ENCODE results near the gene ADRA2C. TPM values are rescaled to one million over a fixed set of nuclear protein-coding genes. Genes with fewer than 3 reads are reported as not detected.
"Not testable (repeated sequence)": the region's sequence is repeated elsewhere in the genome, so short reads cannot be mapped to it uniquely, and the experiment has no call there.

ADRA2C gene
- total and polyA plus RNA-seq, 8 donors: 1.1 to 6.8 (median 3.0) TPM

- Histone ChIP-seq H3K27ac (no peak overlapping the region), H3K4me3 (no peak overlapping the region), H3K27me3 (no peaks in the 10 kb centered on the region), H3K36me3 (no peaks in the 10 kb centered on the region), H3K4me1 (no peaks in the 10 kb centered on the region), H3K9me3 (no peaks in the 10 kb centered on the region)
- ATAC-seq (no peak), FAIRE-seq (no peak), DNase-seq (peak in 2 of 6 donors; percentile 5 to 21)
- intact Hi-C loops (cut with DNase I): no loop called here
- TF ChIP-seq CTCF (IDR thresholded peaks at IDR 0.05): no peak
- 63 to 78% methylated on average over 6 of the region's 6 CpGs for WGBS, 2 donors
Observed at GRCh38 chr4:3814053-3814570, 47.9 kb downstream of the ADRA2C start.

GRCh38 chr4:3814838-3815237 lies 48.7 kb downstream of the ADRA2C start:
- H3K4me3 ChIP-seq; H3K4me1 ChIP-seq; intact Hi-C loops (cut with DNase I); ATAC-seq; H3K27me3 ChIP-seq; H3K9me3 ChIP-seq; H3K27ac ChIP-seq; DNase-seq; H3K36me3 ChIP-seq: not testable (repeated sequence)
- peak; percentile 70 for FAIRE-seq

GRCh38 chr4:3816256-3816825 lies 50.2 kb downstream of the ADRA2C start:
- Histone ChIP-seq H3K4me1 (no peaks in the 10 kb centered on the region), H3K9me3 (no peaks in the 10 kb centered on the region), H3K4me3 (no peak overlapping the region), H3K36me3 (no peaks in the 10 kb centered on the region), H3K27me3 (no peaks in the 10 kb centered on the region), H3K27ac (no peak overlapping the region)
- DNase-seq (peak in 2 of 6 donors; percentile 13 to 30), FAIRE-seq (no peak), ATAC-seq (no peak)
- TF ChIP-seq CTCF (IDR thresholded peaks at IDR 0.05): no peak
- 73% methylated on average over 8 of the region's 8 CpGs for WGBS, 2 donors
- intact Hi-C loops (cut with DNase I): no loop called here

- intact Hi-C loops (cut with DNase I): no loop called here
- ATAC-seq (no peak), FAIRE-seq (no peak)
Observed at GRCh38 chr4:3816983-3817960, 51.1 kb downstream of the ADRA2C start.

More at GRCh38 chr4:3816983-3817960, 51.1 kb downstream of the ADRA2C start:
- DNase-seq: peak in 3 of 6 donors; percentile 5 to 18 (median 15)
- Histone ChIP-seq H3K36me3 (no peaks in the 10 kb centered on the region), H3K9me3 (no peaks in the 10 kb centered on the region), H3K27me3 (no peaks in the 10 kb centered on the region), H3K4me1 (no peaks in the 10 kb centered on the region), H3K4me3 (no peak overlapping the region), H3K27ac (no peak overlapping the region)
- TF ChIP-seq CTCF (IDR thresholded peaks at IDR 0.05): no peak
- 84% methylated on average over 12 of the region's 12 CpGs for WGBS, 2 donors

Other genes with a start within 250 kb of the ADRA2C start
- gene LRPAP1, start 234.0 kb upstream of the ADRA2C start, total RNA-seq: 100 to 1,000 TPM in 4 of 6 donors, 10 to 100 TPM in 2; 83.9 to 129 (median 111) TPM
- gene LRPAP1, start 234.0 kb upstream of the ADRA2C start, polyA plus RNA-seq: 100 to 1,000 TPM in 1 of 2 donors, 10 to 100 TPM in 1; 30.4 to 111 TPM

Data from pancreas (tissue), 10 donors.